ENCODE measurements around the gene PLEKHN1.
"Not testable (repeated sequence)": the region's sequence is repeated elsewhere in the genome, so short reads cannot be mapped to it uniquely, and the experiment has no call there.

DNA sequence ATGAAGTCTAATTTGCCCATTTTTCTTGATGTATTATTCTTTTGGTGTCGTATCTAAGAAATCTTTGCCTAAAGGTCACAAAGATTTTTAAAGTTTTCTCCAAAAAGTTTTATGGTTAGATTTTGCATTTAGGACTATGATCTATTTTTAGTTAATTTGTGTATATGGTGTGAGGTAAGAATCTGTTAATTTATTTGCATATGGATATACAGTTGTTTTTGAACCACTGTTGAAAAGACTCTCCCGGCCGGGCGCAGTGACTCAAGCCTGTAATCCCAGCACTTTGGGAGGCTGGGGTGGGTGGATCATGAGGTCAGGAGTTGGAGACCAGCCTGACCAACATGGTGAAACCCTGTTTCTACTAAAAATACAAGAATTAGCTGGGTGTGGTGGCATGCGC lies 21.8 kb downstream of the PLEKHN1 start:
- not testable (repeated sequence) for TF ChIP-seq L3MBTL2 (conservative IDR thresholded peaks at IDR 0.05); SP1 (IDR thresholded peaks at IDR 0.05)

All from HEK293T (cell line).